Measurements from ENCODE around the gene MRE11. TPM values are rescaled to one million over a fixed set of nuclear protein-coding genes. Genes with fewer than 3 reads are reported as not detected.

The MRE11 gene
- total and polyA plus RNA-seq, 5 donors, result 3.0 to 11.0 (median 10.9) TPM

DNA sequence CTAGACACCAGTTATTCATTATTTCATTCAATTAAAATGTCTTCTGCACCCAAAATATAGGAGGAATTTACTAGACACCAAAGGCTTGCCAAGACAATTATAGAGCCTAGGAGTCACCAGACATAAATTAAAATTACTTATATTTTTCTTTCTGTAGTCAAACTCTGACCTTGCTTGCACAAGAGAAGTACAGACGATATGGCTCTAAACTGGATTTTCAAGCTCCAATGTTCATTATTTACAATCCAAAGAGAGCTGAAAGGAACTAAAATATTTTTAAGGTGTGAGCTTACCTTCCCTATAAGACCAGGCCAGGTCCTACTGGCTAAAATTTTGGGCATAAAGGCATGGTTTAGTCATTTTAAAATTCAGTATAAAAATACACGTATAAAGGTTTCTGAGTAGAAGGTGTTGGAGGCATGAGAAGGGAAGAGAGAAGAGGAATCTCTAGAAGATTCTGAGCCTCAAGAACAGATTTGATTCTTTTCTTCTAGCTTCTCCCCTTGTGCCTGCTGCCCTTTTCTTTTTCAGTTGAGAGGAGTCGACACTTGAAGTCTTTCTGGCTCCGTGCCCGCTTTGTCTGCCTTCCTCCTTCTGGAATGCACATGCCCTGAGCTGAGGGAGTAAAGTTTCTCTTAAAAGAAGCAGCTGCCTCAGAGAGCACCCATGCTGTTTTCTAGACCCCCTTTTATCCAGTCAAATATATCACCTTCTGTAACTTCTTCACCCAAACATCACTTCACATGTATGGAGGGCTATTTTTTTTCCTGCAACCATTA is 32.1 kb upstream of the MRE11 start:
- intact Hi-C loops (cut with DNase I), result loop anchor here in 1 of 4 donors (5.0 kb wide), 1 partner anchor 37 kb away; no protein-coding TSS in a partner anchor
- Histone ChIP-seq H3K4me3 (ENCODE audit: low read length) (no peak overlapping the region), H3K4me1 (ENCODE audit: control insufficient read depth, insufficient read depth, low read length) (no peaks in the 10 kb centered on the region), H3K9me3 (ENCODE audit: control insufficient read depth, low read length) (no peaks in the 10 kb centered on the region), H3K27me3 (ENCODE audit: control insufficient read depth, insufficient read depth) (no peaks in the 10 kb centered on the region), H3K27ac (ENCODE audit: low read length) (no peak overlapping the region)
- DNase-seq, result peak; percentile 77 to 92 (median 86)
- WGBS, result 33% methylated on average over 5 of the region's 5 CpGs
- ATAC-seq, result peak; percentile 29 to 32

DNA sequence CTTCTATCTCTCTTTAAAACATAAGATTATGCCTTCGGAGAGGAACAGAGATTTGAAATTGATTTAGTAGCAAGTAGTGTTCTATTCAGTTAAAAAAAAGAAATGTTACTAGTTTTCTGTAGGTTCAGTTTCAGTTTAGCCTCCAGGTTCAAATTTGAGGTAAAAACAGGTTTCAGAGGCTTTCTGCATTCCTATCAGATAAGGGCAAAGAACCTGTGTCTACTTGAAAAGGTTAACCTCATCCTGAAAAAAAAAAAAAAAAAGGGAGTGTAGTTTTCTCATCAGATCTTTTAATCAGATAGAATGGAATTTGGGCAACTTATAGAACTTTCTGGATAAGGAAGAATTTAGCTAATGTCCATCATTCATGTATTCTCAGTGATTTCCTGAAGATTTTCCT is 30.7 kb upstream of the MRE11 start:
- no peak overlapping the region for H3K27ac ChIP-seq (ENCODE audit: low read length)
- WGBS, result 85% methylated on average over 1 of the region's 1 CpG
- intact Hi-C loops (cut with DNase I), result loop anchor here in 2 of 4 donors (5.0 kb wide), 2 partner anchors 38 to 78 kb away; no protein-coding TSS in a partner anchor

DNA sequence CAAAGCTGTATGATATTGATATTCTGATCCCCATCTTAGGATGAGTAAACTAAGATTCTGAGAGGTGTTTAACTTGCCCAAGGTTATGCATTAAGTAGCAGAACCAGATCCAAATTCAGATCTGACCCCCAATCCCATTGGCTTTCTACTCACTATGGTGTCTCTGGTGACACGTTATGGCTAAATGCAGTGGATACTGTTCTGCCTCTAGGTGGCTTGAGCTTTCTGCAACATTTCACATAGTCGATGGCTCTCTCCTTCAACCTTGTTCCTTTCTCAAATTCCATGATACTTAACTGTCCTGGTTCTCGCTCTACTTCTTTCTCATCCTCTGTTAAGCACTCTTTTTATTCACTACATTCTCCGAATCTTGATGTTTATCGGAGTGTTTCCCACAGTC is 28.0 kb upstream of the MRE11 start:
- intact Hi-C loops (cut with DNase I), result loop anchor here in 2 of 4 donors (5.0 kb wide), 2 partner anchors 41 to 81 kb away; no protein-coding TSS in a partner anchor

More for the DNA sequence above, 30.7 kb upstream of the MRE11 start:
- H3K9me3 ChIP-seq (ENCODE audit: control insufficient read depth, low read length), result no peaks in the 10 kb centered on the region
- ATAC-seq (no peak), DNase-seq (no peak)
- H3K27me3 ChIP-seq (ENCODE audit: control insufficient read depth, insufficient read depth), result no peaks in the 10 kb centered on the region
- no peaks in the 10 kb centered on the region for H3K4me1 ChIP-seq (ENCODE audit: control insufficient read depth, insufficient read depth, low read length)
- H3K4me3 ChIP-seq (ENCODE audit: low read length), result no peak overlapping the region

DNA sequence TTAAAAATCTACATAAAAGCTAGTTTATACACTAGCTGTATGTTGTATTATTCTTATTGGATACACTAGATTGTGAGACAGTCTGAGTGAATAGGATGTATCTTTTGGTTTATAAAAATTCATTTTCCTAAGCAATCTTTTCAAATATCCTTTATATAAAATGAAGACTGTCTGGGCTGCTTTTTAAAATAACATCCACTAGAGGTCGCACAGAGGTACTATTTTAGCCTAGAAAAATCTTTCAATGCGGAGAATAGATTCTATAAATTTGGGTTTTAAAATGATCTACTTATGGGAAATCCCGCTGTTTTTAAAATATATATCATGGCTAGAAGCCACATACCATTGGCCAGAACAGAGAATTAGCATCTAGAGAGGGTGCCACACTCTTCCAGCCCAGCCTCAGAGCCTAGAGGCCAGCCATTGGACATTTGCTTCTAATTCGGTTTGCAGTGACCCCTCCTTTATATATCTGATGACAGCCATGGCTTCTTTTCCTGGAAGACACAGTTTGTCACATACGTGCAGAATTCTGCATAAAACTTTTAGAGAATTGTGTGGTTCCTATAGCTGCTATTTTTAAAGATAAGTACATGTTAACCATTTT is 25.9 kb upstream of the MRE11 start:
- Histone ChIP-seq H3K27ac (ENCODE audit: low read length) (no peak overlapping the region), H3K4me3 (ENCODE audit: low read length) (no peak overlapping the region), H3K27me3 (ENCODE audit: control insufficient read depth, insufficient read depth) (no peaks in the 10 kb centered on the region), H3K9me3 (ENCODE audit: control insufficient read depth, low read length) (no peaks in the 10 kb centered on the region), H3K4me1 (ENCODE audit: control insufficient read depth, insufficient read depth, low read length) (no peaks in the 10 kb centered on the region)
- DNase-seq (no peak), ATAC-seq (peak in 1 of 2 donors; percentile 23)
- intact Hi-C loops (cut with DNase I), result loop anchor here in 2 of 4 donors (5.0 kb wide), 2 partner anchors 43 to 83 kb away; no protein-coding TSS in a partner anchor
- WGBS, result 9% methylated on average over 5 of the region's 5 CpGs

More for the DNA sequence above, 28.0 kb upstream of the MRE11 start:
- no peaks in the 10 kb centered on the region for H3K27me3 ChIP-seq (ENCODE audit: control insufficient read depth, insufficient read depth)
- H3K9me3 ChIP-seq (ENCODE audit: control insufficient read depth, low read length), result no peaks in the 10 kb centered on the region
- DNase-seq (no peak), ATAC-seq (peak; percentile 41 to 52)
- no peak overlapping the region for H3K27ac ChIP-seq (ENCODE audit: low read length)
- WGBS, result 50% methylated on average over 5 of the region's 5 CpGs
- no peak overlapping the region for H3K4me3 ChIP-seq (ENCODE audit: low read length)
- H3K4me1 ChIP-seq (ENCODE audit: control insufficient read depth, insufficient read depth, low read length), result no peaks in the 10 kb centered on the region

DNA sequence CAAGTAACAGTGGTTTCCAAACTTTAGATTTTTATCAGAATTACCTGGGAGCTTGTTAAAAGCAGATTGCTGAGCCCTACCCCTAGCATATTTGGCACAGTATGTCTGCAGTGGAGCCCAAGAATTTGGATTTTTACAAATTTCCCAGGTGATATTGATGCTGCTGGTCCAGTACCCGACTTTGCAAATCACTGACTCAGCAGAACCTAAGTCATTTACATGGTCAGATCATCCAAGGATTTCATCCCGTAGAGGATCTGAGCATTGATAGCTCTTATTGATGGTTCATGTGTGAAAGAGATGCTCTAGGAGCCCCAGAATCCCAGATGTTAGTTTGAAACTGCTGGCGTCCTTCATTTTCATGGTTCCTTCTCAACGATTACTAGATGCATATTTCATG is 24.7 kb upstream of the MRE11 start:
- no peak overlapping the region for H3K27ac ChIP-seq (ENCODE audit: low read length)
- no peak overlapping the region for H3K4me3 ChIP-seq (ENCODE audit: low read length)
- H3K4me1 ChIP-seq (ENCODE audit: control insufficient read depth, insufficient read depth, low read length), result no peaks in the 10 kb centered on the region
- DNase-seq (no peak), ATAC-seq (no peak)
- H3K27me3 ChIP-seq (ENCODE audit: control insufficient read depth, insufficient read depth), result no peaks in the 10 kb centered on the region
- intact Hi-C loops (cut with DNase I), result no loop called here
- WGBS, result 67% methylated on average over 4 of the region's 4 CpGs
- H3K9me3 ChIP-seq (ENCODE audit: control insufficient read depth, low read length), result no peaks in the 10 kb centered on the region

DNA sequence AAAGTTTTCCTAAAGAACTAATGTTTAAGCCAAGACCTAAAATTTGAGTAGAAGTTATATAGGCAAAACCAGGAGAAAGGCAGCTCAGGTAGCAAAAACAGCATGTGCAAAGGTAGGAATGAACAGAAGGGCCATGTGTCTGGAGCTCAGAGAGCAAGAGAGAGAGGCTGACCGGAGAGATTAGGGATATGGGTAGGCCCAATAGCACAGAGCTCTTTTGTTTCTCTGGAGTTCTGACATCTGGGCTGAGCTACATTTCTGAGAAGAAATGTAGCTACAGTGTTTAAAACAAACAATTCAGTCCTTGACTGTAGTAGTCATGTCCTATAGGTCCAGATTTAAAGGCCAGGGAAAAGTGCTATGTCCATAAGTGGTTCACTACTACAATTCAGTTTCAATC is 23.1 kb upstream of the MRE11 start:
- no peaks in the 10 kb centered on the region for H3K4me1 ChIP-seq (ENCODE audit: control insufficient read depth, insufficient read depth, low read length)
- intact Hi-C loops (cut with DNase I), result no loop called here
- H3K4me3 ChIP-seq (ENCODE audit: low read length), result no peak overlapping the region
- no peaks in the 10 kb centered on the region for H3K27me3 ChIP-seq (ENCODE audit: control insufficient read depth, insufficient read depth)
- DNase-seq (no peak), ATAC-seq (no peak)
- 45% methylated on average over 1 of the region's 1 CpG for WGBS
- H3K9me3 ChIP-seq (ENCODE audit: control insufficient read depth, low read length), result no peaks in the 10 kb centered on the region
- no peak overlapping the region for H3K27ac ChIP-seq (ENCODE audit: low read length)

DNA sequence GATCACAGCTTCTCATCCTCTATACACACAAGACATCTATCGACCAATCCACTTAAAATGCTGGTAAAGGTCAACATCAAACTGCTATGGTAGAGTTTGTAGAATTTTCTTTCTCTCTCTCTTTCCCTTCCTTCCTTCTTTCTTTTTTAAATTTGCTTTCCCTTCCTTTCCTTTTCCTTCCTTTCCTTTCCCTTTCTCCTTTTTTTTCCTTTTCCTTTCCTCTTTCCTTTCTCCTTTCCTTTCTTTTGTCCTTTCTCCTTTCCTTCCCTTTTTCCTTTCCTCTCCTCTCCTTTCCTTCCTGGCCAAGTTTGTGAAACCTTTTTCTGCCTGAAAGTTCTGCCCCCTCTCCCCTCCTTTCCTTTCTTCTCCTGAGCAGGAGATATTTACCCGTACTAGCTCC is 21.8 kb upstream of the MRE11 start:
- H3K27ac ChIP-seq (ENCODE audit: low read length), result no peak overlapping the region
- no peaks in the 10 kb centered on the region for H3K4me1 ChIP-seq (ENCODE audit: control insufficient read depth, insufficient read depth, low read length)
- no peak for DNase-seq
- ATAC-seq, result no peak
- H3K27me3 ChIP-seq (ENCODE audit: control insufficient read depth, insufficient read depth), result no peaks in the 10 kb centered on the region
- 76% methylated on average over 2 of the region's 2 CpGs for WGBS
- H3K4me3 ChIP-seq (ENCODE audit: low read length), result no peak overlapping the region
- H3K9me3 ChIP-seq (ENCODE audit: control insufficient read depth, low read length), result no peaks in the 10 kb centered on the region
- intact Hi-C loops (cut with DNase I), result no loop called here

DNA sequence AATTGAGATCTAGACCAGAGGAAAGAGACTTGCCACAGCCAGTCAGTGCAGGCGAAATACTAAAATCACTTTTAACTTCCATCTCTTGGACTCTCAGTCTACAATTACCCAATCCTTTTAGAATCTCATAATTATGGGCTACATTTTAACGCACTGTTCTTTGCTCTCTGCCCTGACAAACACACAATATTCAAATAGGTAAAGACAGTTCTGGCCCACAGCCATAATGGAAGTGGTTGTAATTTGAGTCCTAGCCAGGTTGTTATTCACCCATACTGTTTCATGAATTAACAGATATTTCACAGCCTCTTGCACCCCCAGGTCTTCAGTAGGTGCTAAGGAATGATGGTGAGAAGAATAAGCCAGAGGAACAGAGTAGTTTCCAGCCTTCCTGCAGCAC is 19.4 kb upstream of the MRE11 start:
- Histone ChIP-seq H3K4me1 (ENCODE audit: control insufficient read depth, insufficient read depth, low read length) (no peaks in the 10 kb centered on the region), H3K4me3 (ENCODE audit: low read length) (no peak overlapping the region), H3K27me3 (ENCODE audit: control insufficient read depth, insufficient read depth) (no peaks in the 10 kb centered on the region), H3K27ac (ENCODE audit: low read length) (no peak overlapping the region), H3K9me3 (ENCODE audit: control insufficient read depth, low read length) (no peaks in the 10 kb centered on the region)
- ATAC-seq (peak in 1 of 2 donors; percentile 22), DNase-seq (no peak)
- intact Hi-C loops (cut with DNase I), result no loop called here
- WGBS, result 61% methylated on average over 2 of the region's 2 CpGs

DNA sequence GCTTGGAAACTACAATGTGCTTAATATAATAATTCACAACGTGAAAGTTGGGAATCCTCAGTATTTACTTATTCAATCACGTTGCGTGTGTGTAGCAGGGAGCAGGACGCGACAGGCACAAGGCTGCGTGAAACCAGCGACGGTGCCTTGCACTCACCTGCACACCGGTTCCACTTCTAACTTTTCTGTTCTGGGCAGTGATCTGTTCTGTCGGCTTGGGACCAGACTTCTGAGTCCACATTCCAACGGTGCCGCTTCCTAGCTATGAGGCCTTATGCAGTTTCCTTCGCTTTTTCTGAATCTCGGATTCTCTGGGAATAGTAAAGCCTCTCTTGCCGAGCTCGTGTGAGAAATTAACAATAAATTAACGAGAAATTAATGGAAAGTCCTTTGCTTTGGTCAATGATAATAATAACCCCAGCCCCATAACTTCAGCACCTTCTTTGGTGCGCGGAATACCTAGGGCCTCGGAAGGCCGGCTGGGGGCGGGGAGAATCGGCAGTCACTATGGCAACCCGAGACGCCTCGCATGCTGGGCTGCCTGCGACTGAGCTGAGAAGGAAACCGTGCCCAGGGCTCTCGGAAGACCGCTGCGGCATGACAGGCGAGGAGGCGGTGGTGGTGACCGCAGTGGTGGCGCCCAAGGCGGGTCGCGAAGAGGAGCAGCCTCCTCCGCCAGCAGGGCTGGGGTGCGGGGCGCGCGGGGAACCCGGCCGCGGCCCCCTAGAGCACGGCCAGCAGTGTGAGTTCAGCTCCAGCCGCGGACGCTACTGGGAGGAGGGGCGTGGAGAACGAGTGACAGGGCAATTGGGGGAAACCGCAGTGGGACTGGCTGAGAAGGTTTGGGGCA is 18.5 kb upstream of the MRE11 start, which contains the start of gene C11orf97:
C11orf97 (plus strand) TSS at position 530 of the 850 bp plus-strand sequence; CDS start at position 598, 68 bp downstream.
- H3K9me3 ChIP-seq (ENCODE audit: control insufficient read depth, low read length), result no peaks in the 10 kb centered on the region
- no peaks in the 10 kb centered on the region for H3K4me1 ChIP-seq (ENCODE audit: control insufficient read depth, insufficient read depth, low read length)
- peak within 1 kb of the TSS; percentile 72 for H3K4me3 ChIP-seq (ENCODE audit: low read length)
- whole genome bisulfite sequencing, result 17% methylated on average over 53 of the region's 53 CpGs
- no peak within 1 kb of the TSS for H3K27ac ChIP-seq (ENCODE audit: low read length)
- intact Hi-C loops (cut with DNase I), result no loop called here
- ATAC-seq (peak; percentile 93 to 96), DNase-seq (peak; percentile 70 to 87 (median 87))
- no peaks in the 10 kb centered on the region for H3K27me3 ChIP-seq (ENCODE audit: control insufficient read depth, insufficient read depth)

DNA sequence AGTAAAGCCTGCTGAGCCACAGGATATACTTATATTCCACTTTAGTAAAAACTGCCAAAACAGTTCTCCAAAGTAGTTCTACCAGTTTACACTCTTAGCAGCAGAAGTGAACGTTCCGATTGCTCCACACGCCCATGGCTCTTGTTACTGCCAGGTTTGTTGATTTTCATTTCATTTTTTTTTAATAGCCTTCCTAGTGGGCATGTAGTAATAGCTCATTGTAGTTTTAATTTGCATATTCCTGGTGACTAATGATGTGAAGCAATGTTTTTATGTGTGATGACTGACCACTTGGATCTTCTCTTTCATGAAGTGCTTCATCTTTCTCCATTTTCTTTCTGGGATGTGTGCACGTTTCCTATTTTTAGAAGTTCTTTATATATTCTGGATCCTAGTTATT is 13.8 kb upstream of the MRE11 start:
- no peaks in the 10 kb centered on the region for H3K4me1 ChIP-seq (ENCODE audit: control insufficient read depth, insufficient read depth, low read length)
- H3K27me3 ChIP-seq (ENCODE audit: control insufficient read depth, insufficient read depth), result no peaks in the 10 kb centered on the region
- DNase-seq (no peak), ATAC-seq (no peak)
- intact Hi-C loops (cut with DNase I), result no loop called here
- 70% methylated on average over 4 of the region's 4 CpGs for WGBS
- H3K27ac ChIP-seq (ENCODE audit: low read length), result no peak overlapping the region
- no peak overlapping the region for H3K4me3 ChIP-seq (ENCODE audit: low read length)
- H3K9me3 ChIP-seq (ENCODE audit: control insufficient read depth, low read length), result no peaks in the 10 kb centered on the region

Measured in right cardiac atrium (tissue), 5 donors.